Measurements from ENCODE around the gene HSPB9.

The HSPB9 gene, protein sequence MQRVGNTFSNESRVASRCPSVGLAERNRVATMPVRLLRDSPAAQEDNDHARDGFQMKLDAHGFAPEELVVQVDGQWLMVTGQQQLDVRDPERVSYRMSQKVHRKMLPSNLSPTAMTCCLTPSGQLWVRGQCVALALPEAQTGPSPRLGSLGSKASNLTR

DNA sequence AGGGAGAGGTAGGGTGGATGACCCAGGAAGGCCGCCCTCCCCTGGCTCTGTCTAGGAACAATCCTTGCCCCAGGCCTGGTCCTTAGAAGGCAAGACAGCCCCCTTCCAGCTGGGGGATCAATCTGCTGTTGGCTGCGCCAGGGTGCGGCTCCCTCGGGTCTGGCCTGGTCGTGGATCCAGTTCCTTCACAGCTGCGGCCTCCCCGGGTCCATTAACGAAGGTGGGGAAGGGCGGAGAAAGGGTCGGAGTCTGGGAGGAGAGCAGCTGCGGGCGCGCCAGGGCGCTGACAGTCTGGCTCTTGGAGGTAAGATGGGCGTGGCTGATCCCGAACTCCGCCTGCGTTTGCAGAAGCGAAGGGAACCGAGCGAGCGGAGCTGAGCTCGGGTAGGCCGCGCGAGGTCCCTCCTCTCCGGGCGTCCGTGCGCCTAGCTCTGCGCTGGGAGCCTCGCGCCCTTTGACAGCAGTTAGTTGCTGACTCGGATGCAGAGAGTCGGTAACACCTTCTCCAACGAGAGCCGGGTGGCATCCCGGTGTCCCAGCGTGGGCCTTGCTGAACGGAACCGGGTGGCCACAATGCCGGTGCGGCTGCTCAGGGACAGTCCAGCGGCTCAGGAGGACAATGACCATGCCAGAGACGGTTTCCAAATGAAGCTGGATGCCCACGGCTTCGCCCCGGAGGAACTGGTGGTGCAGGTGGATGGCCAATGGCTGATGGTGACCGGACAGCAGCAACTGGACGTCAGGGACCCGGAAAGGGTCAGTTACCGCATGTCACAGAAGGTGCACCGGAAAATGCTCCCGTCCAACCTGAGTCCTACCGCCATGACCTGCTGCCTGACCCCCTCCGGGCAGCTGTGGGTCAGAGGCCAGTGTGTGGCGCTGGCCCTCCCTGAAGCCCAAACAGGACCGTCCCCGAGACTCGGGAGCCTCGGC, at the start of gene HSPB9:
Gene HSPB9, plus strand, starts transcription at position 434 of the 933 bp plus-strand sequence. Its CDS starts 47 bp downstream, at position 481.
- POLR2A ChIA-PET = no interaction called here
- TF ChIP-seq, protein P1, sequence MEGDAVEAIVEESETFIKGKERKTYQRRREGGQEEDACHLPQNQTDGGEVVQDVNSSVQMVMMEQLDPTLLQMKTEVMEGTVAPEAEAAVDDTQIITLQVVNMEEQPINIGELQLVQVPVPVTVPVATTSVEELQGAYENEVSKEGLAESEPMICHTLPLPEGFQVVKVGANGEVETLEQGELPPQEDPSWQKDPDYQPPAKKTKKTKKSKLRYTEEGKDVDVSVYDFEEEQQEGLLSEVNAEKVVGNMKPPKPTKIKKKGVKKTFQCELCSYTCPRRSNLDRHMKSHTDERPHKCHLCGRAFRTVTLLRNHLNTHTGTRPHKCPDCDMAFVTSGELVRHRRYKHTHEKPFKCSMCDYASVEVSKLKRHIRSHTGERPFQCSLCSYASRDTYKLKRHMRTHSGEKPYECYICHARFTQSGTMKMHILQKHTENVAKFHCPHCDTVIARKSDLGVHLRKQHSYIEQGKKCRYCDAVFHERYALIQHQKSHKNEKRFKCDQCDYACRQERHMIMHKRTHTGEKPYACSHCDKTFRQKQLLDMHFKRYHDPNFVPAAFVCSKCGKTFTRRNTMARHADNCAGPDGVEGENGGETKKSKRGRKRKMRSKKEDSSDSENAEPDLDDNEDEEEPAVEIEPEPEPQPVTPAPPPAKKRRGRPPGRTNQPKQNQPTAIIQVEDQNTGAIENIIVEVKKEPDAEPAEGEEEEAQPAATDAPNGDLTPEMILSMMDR (IDR thresholded peaks at IDR 0.05; ENCODE audit: control extremely low read depth, extremely low read depth, low read depth, missing control alignments) = no peak
- no peak for DNase-seq (ENCODE audit: extremely low spot score)
- CTCF ChIA-PET = no interaction called here

DNA sequence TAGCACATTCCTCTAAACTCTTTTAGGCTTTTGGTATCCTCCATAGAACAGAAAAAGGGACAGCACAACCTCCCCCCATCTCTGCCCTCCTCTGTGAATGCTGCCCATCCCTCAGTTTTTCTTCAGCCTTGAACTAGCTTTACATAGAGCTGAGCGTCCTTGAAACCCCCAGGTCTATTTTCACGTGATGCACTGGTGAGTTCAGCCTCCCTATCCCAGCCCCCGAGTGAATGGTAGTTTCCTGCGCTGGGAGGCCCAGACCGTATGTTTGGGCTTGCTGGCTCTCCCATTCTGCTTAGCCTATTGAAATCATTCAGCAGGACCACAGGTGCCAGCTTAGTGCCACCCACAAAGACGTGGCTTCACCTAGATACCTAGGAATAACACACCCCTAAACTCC, 46.8 kb upstream of the HSPB9 start:
- ChIA-PET POLR2A (no interaction called here), CTCF (interaction anchor here (0.8 to 1.8 kb wide), 3 partner anchors 8 to 10 kb away, joined by 3 to 7 read pairs (median 6); no protein-coding TSS in a partner anchor)
- no peak for DNase-seq (ENCODE audit: extremely low spot score)
- TF ChIP-seq, protein P1 (IDR thresholded peaks at IDR 0.05; ENCODE audit: control extremely low read depth, extremely low read depth, low read depth, missing control alignments) = no peak

DNA sequence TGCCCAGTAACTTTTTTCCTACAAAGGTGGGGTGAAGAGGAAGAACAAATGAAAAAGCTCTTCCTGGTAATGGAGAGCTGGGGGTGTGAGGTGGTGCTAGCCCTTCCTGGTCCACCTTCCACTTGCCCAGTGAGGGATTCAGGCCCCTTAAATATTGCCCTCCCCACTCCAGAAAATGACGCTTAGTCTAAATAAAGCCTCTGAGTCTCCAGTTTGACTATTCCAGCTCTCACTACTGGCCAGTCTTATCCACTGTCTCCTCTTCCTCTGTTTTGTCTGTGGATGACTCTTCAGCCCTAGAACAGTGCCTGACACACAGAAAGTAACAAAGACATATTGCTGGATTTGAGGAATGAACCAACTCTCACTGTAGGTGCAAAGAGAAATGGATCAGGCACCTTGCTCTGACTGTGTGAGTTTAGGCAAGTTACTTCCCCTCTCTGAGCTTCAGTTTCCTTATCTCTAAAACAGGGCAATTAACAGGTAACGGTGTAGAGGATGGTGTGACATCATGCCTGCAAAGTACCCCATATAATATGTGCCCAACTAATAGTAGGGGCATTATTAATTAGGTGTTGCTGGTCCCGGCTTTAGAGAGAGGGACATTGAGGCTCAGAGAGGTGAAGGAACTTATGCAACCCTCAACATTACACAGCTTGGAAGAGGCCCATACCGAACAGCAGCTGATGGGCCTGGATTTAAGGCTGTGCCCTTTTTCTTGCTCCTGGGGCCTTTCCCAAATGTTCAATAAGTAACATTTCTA, 45.6 kb upstream of the HSPB9 start:
- ChIA-PET POLR2A (no interaction called here), CTCF (interaction anchor here (1.2 to 1.4 kb wide), 4 partner anchors 9 to 52 kb away, joined by 3 to 9 read pairs (median 5); no protein-coding TSS in a partner anchor)
- DNase-seq (ENCODE audit: extremely low spot score) = no peak
- TF ChIP-seq, protein P1 (IDR thresholded peaks at IDR 0.05; ENCODE audit: control extremely low read depth, extremely low read depth, low read depth, missing control alignments) = no peak

DNA sequence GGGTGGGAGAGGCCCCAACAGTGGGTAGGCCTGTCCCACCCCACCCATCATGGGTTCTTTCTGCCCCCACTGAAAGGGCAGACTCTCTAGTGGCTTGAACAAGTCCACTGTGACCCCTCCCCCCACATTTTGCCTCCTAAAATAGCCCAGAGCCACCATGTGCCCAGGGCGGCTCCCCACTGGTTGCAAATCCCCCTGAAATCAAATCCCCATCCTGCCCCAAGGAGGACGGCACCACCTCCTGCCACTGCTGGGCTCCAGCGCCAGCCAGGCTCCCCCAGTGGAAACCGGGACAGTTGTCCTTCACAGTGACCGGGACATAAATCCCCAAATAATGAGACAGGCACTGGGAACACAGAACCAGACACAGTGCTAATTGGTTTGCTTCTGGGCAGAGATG, 44.8 kb upstream of the HSPB9 start:
- CTCF ChIA-PET = interaction anchor here (1.2 to 1.4 kb wide), 2 partner anchors 10 to 24 kb away, joined by 4 to 9 read pairs; no protein-coding TSS in a partner anchor
- TF ChIP-seq, protein P1 (IDR thresholded peaks at IDR 0.05; ENCODE audit: control extremely low read depth, extremely low read depth, low read depth, missing control alignments) = no peak
- POLR2A ChIA-PET = no interaction called here
- DNase-seq (ENCODE audit: extremely low spot score) = no peak

DNA sequence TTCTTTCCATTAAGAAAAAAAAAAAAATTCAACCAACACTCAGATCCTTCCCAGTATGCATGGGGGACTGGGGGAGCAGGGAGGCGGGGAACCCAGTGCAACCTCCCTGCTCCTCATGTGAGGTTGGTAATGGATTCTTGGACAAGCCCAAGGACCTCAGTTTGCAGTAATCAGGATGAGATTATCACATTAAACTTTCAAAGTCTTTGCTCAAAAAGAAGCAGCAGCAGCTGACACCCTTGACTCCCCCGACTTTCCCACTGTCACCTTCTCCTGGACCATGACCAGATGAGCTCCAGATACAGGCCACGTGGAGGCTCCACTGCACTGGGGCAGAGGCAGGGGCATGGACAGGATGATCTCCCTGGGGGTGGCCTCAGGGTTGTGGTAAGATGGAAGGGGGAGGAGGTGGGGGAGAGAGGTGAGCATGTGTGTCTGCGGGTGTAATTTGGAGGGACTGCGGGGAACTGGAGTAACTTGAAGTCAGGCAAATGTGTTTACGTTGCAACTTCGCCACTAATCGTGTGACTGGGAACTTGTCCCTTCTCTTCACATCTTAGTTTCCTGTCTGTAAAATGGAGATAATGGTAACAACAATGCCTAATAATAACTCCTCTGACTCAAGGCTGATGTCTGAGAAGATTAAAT, 44.1 kb upstream of the HSPB9 start:
- no peak for DNase-seq (ENCODE audit: extremely low spot score)
- ChIA-PET POLR2A (no interaction called here), CTCF (interaction anchor here (2.8 kb wide), 1 partner anchor 10 kb away, joined by 12 read pairs; no protein-coding TSS in a partner anchor)
- TF ChIP-seq, protein P1 (IDR thresholded peaks at IDR 0.05; ENCODE audit: control extremely low read depth, extremely low read depth, low read depth, missing control alignments) = no peak

Data from GM10248 (cell line).